Effector memory CD8-positive, alpha-beta T cell (primary cell): ENCODE data around the gene AKR1D1.
"Not testable (repeated sequence)": the region's sequence is repeated elsewhere in the genome, so short reads cannot be mapped to it uniquely, and the experiment has no call there.

ENCODE experiments used
- ATAC-seq: fragments of 150-1000 bp; cut with Tn5 transposase; replicated peaks from 2 replicates; pipeline ENCODE4 v1.10.0; 2021; ENCODE audit warnings: mild to moderate bottlenecking, moderate library complexity
- DNase-seq, 3 experiments: peaks; one replicate each; pipeline ENCODE4 v3.0.0; 2021
- H3K27ac Mint-ChIP-seq, 2 donors: one replicate each; pipeline ENCODE4 v1.8.0; 2022; ENCODE audit warnings: mild to moderate bottlenecking in 2 of 2, mixed read lengths in 2 of 2, moderate library complexity in 2 of 2
- H3K27me3 Mint-ChIP-seq, 2 donors: one replicate each; pipeline ENCODE4 v1.8.0; 2022; ENCODE audit warnings: mixed read lengths in 2 of 2
- H3K36me3 Mint-ChIP-seq: one replicate; pipeline ENCODE4 v1.8.0; 2022; ENCODE audit warnings: mild to moderate bottlenecking, moderate library complexity, mixed read lengths; ENCODE audit not compliant: insufficient read depth
- H3K4me1 Mint-ChIP-seq, 2 donors: one replicate each; pipeline ENCODE4 v1.8.0; 2022; ENCODE audit warnings: low read depth in 2 of 2, mixed read lengths in 2 of 2
- H3K4me3 Mint-ChIP-seq, 2 donors: one replicate each; pipeline ENCODE4 v1.8.0; 2022; ENCODE audit warnings: mild to moderate bottlenecking in 2 of 2, mixed read lengths in 2 of 2, moderate library complexity in 2 of 2
- H3K9me3 Mint-ChIP-seq, 2 donors: one replicate each; pipeline ENCODE4 v1.8.0; 2022; ENCODE audit warnings: mixed read lengths in 2 of 2

The AKR1D1 gene

DNA sequence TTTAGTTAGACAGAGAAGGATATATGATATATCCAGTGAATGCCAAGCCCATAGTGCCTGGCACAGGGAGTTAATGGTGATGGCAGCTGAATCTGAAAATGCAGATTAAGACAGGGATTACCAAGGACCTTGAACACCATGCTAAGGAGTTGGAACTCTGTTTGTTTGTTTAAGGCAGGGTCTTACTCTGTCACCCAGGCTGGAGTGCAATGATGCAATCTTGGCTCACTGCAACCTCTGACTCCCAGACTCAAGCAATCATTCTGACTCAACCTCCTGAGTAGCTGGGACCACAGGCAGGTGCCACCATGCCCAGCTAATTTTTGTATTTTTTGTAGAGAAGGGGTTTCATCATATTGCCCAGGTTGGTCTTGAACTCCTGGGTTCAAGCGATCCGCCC lies 1.6 kb downstream of the AKR1D1 start:
- no peak for DNase-seq
- Mint-ChIP-seq H3K4me1 (no peaks in the 10 kb centered on the region), H3K27ac (no peak overlapping the region), H3K4me3 (no peak overlapping the region), H3K9me3 (peaks cover 0 to 2% of the 10 kb centered on the region in 2 donors), H3K36me3 (no peaks in the 10 kb centered on the region), H3K27me3 (peaks cover 0 to 13% of the 10 kb centered on the region in 2 donors)
- ATAC-seq: no peak

DNA sequence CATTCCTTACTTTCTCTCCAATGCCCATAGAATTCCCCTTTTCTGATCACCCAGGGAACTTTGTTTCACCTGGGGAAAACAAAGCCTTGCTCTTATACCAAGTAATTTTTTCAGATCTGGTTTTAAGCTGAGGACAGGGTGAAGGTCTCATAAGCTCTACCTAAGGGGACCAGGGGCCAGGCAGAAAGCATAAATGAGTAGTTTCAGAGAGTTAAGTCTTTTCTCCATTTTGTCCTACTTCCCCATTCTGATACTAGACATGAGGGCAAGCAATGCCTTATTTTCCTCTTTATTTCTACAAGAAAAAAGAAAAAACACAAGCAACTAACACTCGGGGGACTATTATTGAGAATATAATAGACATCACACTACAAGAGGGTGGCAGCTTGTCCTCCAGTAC lies 2.9 kb downstream of the AKR1D1 start:
- Mint-ChIP-seq H3K36me3 (no peaks in the 10 kb centered on the region), H3K27ac (no peak overlapping the region), H3K9me3 (peaks cover 0 to 2% of the 10 kb centered on the region in 2 donors), H3K4me1 (no peaks in the 10 kb centered on the region), H3K27me3 (peaks cover 10% of the 10 kb centered on the region in 2 donors), H3K4me3 (no peak overlapping the region)
- ATAC-seq (no peak), DNase-seq (no peak)

DNA sequence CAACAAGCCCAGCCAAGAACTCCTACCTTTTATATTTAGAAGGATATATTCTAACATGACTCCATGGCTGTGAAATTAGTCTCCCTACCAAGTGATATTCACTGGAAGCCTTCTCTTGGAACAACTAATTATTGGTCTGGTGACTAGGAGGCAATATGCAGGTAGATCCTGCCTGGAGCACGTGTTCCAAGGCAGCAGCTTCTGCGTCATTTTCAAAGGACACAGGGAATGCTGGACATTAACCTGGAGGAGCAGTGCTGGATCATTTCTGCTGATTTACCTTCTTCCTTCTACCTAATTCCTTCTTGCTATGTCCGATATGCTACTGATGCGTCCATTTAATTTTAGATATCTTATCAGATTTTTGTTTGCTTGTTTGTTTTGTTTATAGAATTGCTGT lies 5.6 kb downstream of the AKR1D1 start:
- H3K27me3 Mint-ChIP-seq: peaks cover 14 to 27% of the 10 kb centered on the region in 2 donors
- H3K27ac Mint-ChIP-seq: no peak overlapping the region
- DNase-seq: no peak

DNA sequence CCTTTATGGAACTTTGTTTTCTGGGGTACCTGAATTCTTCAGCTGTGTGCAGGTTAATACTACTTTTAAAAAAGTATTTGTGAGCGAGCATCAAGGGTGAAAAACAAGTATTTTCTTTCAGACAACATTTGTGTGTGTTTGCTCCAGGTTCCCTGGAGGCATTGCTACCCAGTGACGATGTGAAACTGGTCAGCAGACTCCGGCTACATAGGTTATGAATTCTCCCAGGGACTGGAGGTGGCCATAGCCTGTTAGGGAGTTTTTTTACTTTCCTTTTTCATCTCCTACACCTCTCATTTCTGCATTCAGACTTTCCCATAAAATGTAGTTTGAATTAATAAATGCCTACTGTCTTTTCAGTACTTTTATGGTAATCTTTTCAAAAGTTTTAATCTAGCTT lies 7.6 kb downstream of the AKR1D1 start:
- H3K27ac Mint-ChIP-seq: no peak overlapping the region
- no peak for ATAC-seq
- no peaks in the 10 kb centered on the region for H3K9me3 Mint-ChIP-seq
- H3K27me3 Mint-ChIP-seq: peaks cover 25 to 39% of the 10 kb centered on the region in 2 donors
- no peak overlapping the region for H3K4me3 Mint-ChIP-seq
- no peaks in the 10 kb centered on the region for H3K36me3 Mint-ChIP-seq
- no peaks in the 10 kb centered on the region for H3K4me1 Mint-ChIP-seq
- no peak for DNase-seq

More for the DNA sequence above, 5.6 kb downstream of the AKR1D1 start:
- no peaks in the 10 kb centered on the region for H3K4me1 Mint-ChIP-seq
- H3K9me3 Mint-ChIP-seq: no peaks in the 10 kb centered on the region
- no peak overlapping the region for H3K4me3 Mint-ChIP-seq
- no peaks in the 10 kb centered on the region for H3K36me3 Mint-ChIP-seq
- no peak for ATAC-seq

DNA sequence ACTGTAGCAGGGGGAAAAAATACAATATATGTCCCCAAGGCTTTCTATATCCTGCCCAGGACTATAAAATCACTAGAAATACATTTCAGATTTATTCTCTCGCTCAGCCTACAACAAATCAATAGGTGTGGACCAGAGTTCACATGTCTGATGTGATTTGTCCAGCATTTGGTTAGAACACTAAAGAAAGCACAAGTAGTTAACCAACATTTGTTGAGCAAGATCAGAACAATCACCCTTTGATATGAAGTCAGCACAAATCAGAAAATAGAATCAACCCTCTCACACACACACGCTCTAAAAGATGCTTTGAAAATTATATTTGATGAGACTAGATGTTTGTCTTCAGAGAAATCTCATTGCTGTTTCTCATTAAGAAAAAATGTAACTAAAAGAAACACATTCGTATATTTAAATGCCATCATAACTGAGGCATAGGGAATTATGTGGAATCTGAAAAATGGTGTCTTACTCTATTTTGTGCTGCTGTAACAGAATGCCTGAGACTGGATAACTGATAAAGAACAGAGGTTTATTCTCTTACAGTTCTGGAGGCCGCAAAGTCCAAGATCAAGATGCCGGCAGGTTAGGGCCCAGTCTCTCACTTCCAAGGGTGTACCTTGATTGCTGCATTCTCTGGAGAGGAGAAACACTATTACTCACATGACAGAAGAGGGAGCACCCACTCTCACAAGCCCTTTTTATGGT lies 10.5 kb downstream of the AKR1D1 start:
- Mint-ChIP-seq H3K9me3 (no peaks in the 10 kb centered on the region), H3K4me1 (no peaks in the 10 kb centered on the region), H3K27ac (no peak overlapping the region), H3K4me3 (no peak overlapping the region), H3K27me3 (peaks cover 26 to 39% of the 10 kb centered on the region in 2 donors), H3K36me3 (no peaks in the 10 kb centered on the region)
- DNase-seq (no peak), ATAC-seq (no peak)

DNA sequence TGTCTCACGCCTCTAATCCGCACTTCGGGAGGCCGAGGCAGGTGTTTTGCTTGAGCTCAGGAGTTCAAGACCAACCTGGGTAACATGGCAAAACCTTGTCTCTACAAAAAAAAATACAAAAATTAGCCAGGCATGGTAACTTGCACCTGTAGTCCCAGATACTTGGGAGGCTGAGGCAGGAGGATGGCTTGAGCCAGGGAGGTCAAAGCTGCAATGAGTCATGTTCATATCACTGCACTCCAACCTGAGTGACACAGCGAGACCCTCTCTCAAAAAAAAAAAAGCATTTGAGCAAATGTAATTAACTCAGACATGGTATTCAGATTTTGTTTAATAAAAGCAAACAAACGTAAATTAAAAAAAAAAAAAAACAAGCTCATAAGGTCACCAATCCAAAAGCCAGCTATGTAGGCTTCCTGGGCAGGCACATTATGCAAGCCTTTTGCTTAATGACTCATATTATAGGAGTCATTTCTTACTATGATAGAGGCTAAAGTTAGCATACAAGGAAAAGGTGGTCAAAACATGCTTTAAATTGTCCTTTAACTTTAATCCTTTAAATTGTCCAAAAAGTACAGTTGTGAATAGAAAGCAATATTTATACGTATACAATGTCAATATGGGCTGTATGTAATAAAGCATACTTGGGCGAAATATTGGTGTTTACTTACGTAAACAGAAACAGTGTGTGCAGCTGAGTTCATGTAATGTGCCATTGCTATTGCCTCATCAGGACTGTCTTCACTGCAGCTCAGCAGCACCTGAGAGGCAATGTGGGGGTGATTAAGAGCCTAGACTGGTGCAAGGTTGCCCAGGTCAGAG lies 13.0 kb downstream of the AKR1D1 start:
- no peaks in the 10 kb centered on the region for H3K4me1 Mint-ChIP-seq
- no peak for DNase-seq

DNA sequence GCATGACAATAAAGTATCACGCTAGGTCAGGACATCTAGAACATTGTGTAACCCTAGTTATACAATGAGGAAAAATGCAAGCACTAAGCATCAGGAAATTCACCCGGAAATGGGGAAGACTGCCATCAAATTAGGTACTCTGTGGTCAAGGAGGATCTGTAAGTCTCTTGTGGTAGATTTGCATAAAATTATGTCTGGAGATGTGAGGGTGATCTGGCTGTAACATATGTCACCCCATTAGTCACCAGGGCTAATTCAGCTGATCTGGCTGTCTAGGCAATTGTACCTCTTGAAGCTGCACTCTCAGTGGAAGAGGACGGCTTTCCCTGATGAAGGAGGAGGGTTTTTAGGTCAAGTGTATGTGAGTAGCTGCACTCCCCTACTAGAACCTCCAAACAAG lies 14.8 kb downstream of the AKR1D1 start:
- Mint-ChIP-seq H3K9me3 (no peaks in the 10 kb centered on the region), H3K27ac (no peak overlapping the region), H3K4me1 (no peaks in the 10 kb centered on the region), H3K27me3 (peaks cover 20% of the 10 kb centered on the region in 2 donors), H3K36me3 (no peaks in the 10 kb centered on the region), H3K4me3 (no peak overlapping the region)
- DNase-seq (no peak), ATAC-seq (no peak)

More for the DNA sequence above, 13.0 kb downstream of the AKR1D1 start:
- H3K9me3 Mint-ChIP-seq: no peaks in the 10 kb centered on the region
- H3K27ac Mint-ChIP-seq: no peak overlapping the region
- H3K4me3 Mint-ChIP-seq: no peak overlapping the region
- H3K27me3 Mint-ChIP-seq: peaks cover 26 to 29% of the 10 kb centered on the region in 2 donors
- H3K36me3 Mint-ChIP-seq: no peaks in the 10 kb centered on the region
- ATAC-seq: no peak

DNA sequence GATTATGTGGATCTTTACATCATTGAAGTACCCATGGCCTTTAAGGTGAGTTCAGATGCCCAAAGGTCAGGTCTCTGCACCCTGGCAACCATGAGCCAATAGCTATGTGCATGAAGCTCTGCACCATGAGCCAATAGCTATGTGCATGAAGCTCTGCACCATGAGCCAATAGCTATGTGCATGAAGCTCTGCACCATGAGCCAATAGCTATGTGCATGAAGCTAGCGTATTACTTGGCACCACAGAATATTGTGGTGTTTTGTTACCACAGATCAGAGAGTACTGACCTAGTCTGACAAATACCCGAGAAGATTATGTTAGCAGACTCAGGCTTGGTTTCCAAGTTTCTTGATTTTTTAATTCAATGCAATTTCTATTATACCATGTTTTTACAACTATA lies 15.6 kb downstream of the AKR1D1 start:
- not testable (repeated sequence) for H3K4me3 Mint-ChIP-seq, DNase-seq, ATAC-seq, H3K36me3 Mint-ChIP-seq, H3K4me1 Mint-ChIP-seq, H3K9me3 Mint-ChIP-seq, H3K27ac Mint-ChIP-seq
- peaks cover 15 to 18% of the 10 kb centered on the region in 2 donors for H3K27me3 Mint-ChIP-seq

DNA sequence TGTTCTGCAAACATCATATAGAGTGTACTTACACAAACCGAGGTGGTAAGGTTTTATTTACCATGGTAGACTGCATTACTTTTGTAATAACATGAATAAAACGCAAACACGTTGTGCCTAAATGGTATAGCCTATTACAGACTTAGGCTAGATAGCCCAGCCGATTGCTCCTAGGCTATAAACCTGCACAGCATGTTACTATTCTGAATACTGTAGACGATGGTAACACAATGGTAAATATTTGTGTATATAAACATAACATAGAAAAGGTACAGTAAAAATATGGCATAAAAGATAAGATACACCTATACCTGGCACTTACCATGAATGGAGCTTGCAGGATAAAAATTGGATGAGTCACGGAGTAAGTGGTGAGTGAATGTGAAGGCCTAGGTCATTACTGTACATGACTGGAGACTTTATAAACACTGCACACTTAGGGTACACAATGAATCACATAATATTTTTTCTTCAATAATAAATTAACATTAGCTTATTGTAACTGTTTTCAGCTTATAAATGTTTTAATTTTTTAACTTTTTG lies 16.3 kb downstream of the AKR1D1 start:
- Mint-ChIP-seq H3K27ac (no peak overlapping the region), H3K9me3 (no peaks in the 10 kb centered on the region), H3K4me3 (no peak overlapping the region), H3K4me1 (no peaks in the 10 kb centered on the region), H3K36me3 (no peaks in the 10 kb centered on the region), H3K27me3 (peaks cover 19 to 22% of the 10 kb centered on the region in 2 donors)
- no peak for ATAC-seq
- DNase-seq: no peak

DNA sequence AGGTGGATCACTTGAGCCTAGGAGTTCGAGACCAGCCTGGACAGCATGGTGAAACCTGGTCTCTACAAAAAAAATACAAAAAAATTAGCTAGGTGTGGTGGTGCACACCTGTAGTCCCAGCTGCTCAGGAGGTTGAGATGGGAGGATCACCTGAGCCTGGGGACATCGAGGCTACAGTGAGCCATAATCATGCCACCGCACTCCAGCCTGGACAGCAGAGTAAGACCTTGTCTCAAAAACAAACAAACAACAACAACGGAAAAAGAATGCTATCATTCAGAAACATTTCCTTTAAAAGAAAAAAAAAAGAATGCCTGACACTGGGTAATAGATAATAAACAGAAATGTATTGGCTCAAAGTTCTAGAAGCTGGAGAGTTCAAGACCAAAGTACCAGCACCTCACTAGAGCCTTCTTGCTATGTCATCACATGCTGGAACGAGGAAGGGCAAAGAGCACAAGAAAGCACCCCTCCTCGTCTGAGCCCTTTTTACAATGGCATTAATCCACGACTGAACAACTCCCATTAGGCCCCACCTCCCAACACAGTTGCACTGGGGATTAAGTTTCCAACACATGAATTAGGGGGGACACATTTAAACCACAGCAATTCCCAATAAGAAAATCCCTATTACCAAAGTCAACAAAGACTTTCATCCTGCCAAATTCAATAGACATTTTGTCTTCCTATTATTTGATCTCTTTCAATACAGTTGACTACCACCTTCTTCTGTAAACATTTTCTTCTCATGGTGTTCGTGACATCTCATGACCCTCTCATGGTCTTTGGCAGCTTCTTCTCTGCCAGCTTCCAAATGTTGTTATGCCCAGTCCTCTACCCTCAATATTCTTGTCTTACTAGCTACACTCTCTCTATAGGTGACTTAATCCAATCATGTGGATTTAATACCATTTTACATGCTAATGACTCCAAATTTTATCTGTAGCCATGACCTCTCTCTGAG lies 20.0 kb downstream of the AKR1D1 start:
- H3K36me3 Mint-ChIP-seq: no peaks in the 10 kb centered on the region
- H3K9me3 Mint-ChIP-seq: no peaks in the 10 kb centered on the region
- H3K27ac Mint-ChIP-seq: no peak overlapping the region
- peaks cover 21 to 22% of the 10 kb centered on the region in 2 donors for H3K27me3 Mint-ChIP-seq
- no peak overlapping the region for H3K4me3 Mint-ChIP-seq
- no peaks in the 10 kb centered on the region for H3K4me1 Mint-ChIP-seq
- DNase-seq (no peak), ATAC-seq (no peak)

DNA sequence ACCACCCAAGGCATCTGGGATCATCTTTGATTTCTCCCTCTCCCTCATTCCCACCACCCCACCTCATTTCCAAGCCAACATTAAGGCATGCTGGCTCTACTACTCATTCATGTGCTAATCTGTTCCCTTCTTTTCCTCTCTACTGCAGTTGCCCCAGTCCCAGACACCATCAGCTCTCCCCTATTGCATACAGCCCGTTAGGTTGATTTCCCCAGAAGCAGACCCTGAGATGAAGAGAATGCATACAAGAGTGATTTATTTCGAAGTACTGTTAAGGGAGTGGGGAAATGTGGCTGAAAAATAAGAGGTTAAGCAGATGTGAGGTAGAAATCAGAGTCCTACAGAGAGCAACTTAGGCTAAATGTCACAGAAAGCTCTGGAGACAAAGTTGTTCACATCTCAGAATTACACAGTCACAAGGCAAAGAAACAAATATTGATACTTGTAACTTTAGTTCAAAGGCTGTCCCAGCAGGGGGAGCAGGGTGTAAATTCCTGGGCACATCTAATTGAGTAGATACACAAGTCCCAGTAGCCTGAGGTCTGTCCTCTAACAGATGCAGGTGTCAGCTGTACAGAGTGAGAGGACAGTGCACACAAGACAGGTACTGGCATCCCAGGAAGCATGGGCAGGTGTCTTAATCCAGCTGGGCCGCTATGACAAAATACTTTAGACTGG lies 20.9 kb downstream of the AKR1D1 start:
- Mint-ChIP-seq H3K4me3 (no peak overlapping the region), H3K36me3 (no peaks in the 10 kb centered on the region), H3K9me3 (no peaks in the 10 kb centered on the region), H3K27me3 (peaks cover 22 to 26% of the 10 kb centered on the region in 2 donors), H3K27ac (no peak overlapping the region), H3K4me1 (no peaks in the 10 kb centered on the region)
- ATAC-seq: no peak
- DNase-seq: no peak

DNA sequence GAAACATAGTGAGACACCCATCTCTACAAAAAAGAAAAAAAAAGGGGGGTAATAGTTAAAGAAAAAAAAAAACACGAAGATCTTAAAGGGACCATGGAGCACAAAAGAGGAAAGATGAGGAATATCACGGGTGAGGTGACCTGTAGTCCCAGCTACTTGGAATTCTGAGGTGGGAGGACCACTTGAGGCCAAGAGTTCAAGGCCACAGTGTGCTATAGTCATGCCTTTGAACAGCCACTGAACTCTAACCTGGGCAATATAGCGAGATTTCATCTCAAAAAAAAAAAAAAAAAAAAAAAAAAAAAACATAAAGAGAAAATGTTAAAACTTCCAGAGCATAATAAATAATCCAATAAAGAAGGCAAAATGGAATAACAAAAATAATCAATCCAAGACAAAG lies 23.6 kb downstream of the AKR1D1 start:
- DNase-seq: no peak
- H3K27ac Mint-ChIP-seq: no peak overlapping the region
- H3K36me3 Mint-ChIP-seq: no peaks in the 10 kb centered on the region
- H3K4me1 Mint-ChIP-seq: no peaks in the 10 kb centered on the region
- H3K4me3 Mint-ChIP-seq: no peak overlapping the region
- peaks cover 22 to 34% of the 10 kb centered on the region in 2 donors for H3K27me3 Mint-ChIP-seq
- no peaks in the 10 kb centered on the region for H3K9me3 Mint-ChIP-seq
- no peak for ATAC-seq
